Choroid plexus epithelial cell (primary cell): Measurements from ENCODE around the gene CFAP299.
"Not testable (repeated sequence)": the region's sequence is repeated elsewhere in the genome, so short reads cannot be mapped to it uniquely, and the experiment has no call there.

Experiments used
- DNase-seq: peaks from one replicate; pipeline ENCODE4 v3.0.0-alpha.2; 2010; ENCODE audit warnings: low read depth
- H3K4me3 ChIP-seq: 2 replicates; pipeline ENCODE4 v1.5.1; 2011; ENCODE audit warnings: low read depth, mild to moderate bottlenecking, control low read depth, low read length, moderate library complexity
- CTCF ChIP-seq: conservative IDR thresholded peaks from 2 replicates; pipeline ENCODE4 v1.5.1; 2011; ENCODE audit warnings: low read depth, mild to moderate bottlenecking, control low read depth, inconsistent platforms, low read length, moderate library complexity

Gene CFAP299

GRCh38 chr4:80732010-80732409 is 396.5 kb downstream of the CFAP299 start:
- DNase-seq = peak; percentile 9
- no peak for TF ChIP-seq CTCF
- H3K4me3 ChIP-seq = no peak overlapping the region

GRCh38 chr4:80740375-80740774 is 404.8 kb downstream of the CFAP299 start:
- H3K4me3 ChIP-seq = no peak overlapping the region
- no peak for DNase-seq
- no peak for TF ChIP-seq CTCF

- H3K4me3 ChIP-seq, DNase-seq: not testable (repeated sequence)
These were observed 414.0 kb downstream of the CFAP299 start for GRCh38 chr4:80749558-80749957.

- no peak for TF ChIP-seq CTCF
- H3K4me3 ChIP-seq = no peak overlapping the region
- no peak for DNase-seq
These were observed 415.7 kb downstream of the CFAP299 start for GRCh38 chr4:80751200-80751599.

GRCh38 chr4:80767944-80768343 is 432.4 kb downstream of the CFAP299 start:
- H3K4me3 ChIP-seq = no peak overlapping the region
- no peak for TF ChIP-seq CTCF
- DNase-seq = no peak

- no peak for TF ChIP-seq CTCF
- no peak overlapping the region for H3K4me3 ChIP-seq
- no peak for DNase-seq
These were observed 440.6 kb downstream of the CFAP299 start for GRCh38 chr4:80776168-80776567.

GRCh38 chr4:80781431-80781830 is 445.9 kb downstream of the CFAP299 start:
- DNase-seq = no peak
- H3K4me3 ChIP-seq = no peak overlapping the region
- TF ChIP-seq CTCF = no peak

- TF ChIP-seq CTCF = no peak
- no peak overlapping the region for H3K4me3 ChIP-seq
These were observed 451.8 kb downstream of the CFAP299 start for GRCh38 chr4:80787306-80787705.

More at GRCh38 chr4:80787306-80787705, 451.8 kb downstream of the CFAP299 start:
- DNase-seq = no peak
